GM19438 (cell line): Measurements from ENCODE around the gene ZNF444.
"Not testable (repeated sequence)": the region's sequence is repeated elsewhere in the genome, so short reads cannot be mapped to it uniquely, and the experiment has no call there.

Experiments used
- ATAC-seq: cut with Tn5 transposase; IDR thresholded peaks from one replicate; pipeline ENCODE4 v1.9.1; 2021; ENCODE audit warnings: low read depth; ENCODE audit not compliant: unreplicated experiment

Gene ZNF444

DNA sequence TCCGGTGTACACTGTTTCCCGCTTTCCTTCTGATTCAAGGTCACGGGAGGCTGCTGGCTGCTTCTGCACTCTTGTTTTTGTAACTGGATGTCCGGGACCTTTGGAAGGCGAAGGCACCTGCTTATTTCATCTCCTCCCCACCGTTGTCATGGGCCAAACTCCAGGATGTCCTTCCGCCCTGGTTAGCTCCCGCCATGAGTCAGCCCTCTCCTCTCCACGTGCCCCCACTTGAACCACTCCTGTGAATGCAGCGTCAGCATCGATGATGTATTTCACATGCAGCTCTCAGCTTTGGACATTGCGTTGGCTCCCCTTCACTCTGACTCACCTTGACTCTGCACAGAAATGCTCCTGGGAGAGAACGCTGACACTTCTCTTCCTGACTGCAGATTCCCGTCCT, 29.2 kb downstream of the ZNF444 start:
- no peak for ATAC-seq

DNA sequence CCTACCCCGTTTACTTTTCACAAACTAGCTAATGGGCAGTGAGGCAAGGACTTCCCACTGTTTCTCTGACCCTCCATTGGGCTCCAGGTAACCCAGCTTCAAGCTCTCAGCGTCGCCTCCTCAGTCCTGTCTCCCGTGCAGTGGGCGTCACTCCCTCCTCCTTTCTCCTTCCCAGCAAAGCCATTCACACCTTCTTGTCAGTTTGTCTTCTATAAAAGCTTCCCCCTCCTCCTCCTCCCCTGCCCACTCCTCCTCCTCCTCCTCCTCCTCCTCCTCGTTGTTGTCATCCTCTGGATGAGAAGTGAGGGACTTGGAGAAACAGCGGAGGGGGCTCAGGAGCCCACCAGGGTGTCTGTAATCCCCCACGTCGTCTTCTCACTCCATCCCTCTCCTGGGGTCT, 33.0 kb downstream of the ZNF444 start:
- no peak for ATAC-seq

DNA sequence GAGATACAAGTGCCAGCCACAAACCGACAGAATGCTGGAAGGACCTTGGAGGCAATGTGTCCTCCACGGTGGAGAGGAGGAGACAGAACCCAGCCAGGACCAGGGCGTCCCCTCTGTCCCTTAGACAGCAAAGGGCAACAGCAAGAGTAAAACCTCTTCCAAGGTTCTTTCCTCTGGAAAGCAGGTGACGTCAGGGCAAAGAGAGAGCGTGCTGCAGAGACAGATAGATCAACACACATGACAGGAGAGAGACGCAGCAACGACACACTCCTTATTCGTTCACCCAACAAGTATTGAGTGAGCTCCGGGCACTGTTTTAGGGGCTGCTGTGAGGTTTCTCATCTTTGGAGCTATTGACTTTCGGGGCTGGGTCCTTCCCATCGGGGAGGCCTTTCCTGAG, 33.5 kb downstream of the ZNF444 start:
- no peak for ATAC-seq

DNA sequence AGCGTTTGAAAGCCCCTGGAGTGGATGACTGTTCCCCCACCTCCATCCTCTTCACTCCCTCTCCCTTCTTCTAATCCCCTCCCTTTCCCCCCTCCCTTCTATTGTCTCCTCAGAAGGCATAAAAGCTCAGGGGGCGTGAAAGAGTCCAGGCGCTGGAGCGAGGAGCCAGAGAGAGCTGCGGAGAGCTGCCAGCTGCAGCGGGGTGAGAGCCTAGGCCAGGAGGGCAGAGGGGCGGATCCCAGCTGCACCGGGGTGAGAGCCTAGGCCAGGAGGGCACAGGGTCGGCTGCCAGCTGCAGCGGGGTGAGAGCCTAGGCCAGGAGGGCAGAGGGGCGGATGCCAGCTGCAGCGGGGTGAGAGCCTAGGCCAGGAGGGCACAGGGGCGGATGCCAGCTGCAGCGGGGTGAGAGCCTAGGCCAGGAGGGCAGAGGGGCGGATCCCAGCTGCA, 34.8 kb downstream of the ZNF444 start, which contains the start of gene GALP:
Gene GALP (plus strand): TSS at position 148 of the 447 bp plus-strand sequence. CDS start 1,101 bp downstream, outside the sequence.
- ATAC-seq = not testable (repeated sequence)

DNA sequence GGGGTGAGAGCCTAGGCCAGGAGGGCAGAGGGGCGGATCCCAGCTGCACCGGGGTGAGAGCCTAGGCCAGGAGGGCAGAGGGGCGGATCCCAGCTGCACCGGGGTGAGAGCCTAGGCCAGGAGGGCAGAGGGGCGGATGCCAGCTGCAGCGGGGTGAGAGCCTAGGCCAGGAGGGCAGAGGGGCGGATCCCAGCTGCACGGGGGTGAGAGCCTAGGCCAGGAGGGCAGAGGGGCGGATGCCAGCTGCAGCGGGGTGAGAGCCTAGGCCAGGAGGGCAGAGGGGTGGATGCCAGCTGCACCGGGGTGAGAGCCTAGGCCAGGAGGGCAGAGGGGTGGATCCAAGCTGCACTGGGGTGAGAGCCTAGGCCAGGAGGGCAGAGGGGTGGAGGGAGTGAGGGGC, 35.2 kb downstream of the ZNF444 start:
- ATAC-seq = not testable (repeated sequence)

DNA sequence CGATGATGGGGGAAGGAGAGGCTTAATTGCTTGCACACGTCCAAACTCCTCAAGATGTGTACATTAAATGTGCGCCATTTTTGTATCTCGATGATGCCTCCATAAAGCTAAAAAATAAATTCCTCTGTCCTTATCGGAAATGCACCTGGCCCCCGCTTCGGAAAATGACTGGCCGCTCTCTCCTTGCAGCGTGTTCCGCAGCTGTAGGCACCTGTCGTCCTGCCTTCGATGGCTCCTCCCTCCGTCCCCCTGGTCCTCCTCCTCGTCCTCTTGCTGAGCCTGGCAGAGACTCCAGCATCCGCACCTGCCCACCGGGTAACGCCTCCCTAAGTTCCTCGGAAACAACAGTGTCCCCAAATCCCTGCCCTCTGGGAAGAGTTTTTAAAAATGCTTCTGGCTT, 35.8 kb downstream of the ZNF444 start:
- ATAC-seq = no peak

DNA sequence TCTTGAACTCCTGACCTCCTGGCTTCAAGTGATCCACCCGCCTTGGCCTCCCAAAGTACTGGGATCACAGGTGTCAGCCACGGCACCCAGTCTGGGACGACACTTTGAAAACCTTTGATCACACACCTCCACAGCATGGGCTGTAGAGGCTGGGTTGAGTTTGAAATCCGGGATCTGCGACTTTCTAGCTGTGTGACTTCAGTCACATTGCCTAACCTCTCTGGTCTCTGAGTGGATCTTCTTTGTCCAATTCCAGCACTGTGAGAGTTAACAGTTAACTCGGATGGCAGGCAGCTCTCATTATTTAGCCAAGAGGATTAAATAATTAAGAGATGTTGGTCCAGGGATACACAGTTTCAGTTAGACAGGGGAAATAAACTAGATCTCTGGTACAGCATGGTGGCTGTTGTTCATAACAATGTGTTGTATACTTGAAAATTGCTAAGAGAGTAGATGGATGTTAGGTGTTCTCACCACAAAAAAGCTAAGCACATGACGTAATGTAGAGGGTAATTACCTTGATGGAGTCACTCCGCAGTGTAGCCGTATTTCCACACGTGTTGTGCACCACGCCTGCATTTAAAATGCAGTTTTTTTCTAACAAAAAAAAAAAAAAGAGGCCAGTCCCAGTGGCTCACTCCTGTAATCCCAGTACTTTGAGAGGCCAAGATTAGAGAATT, 36.6 kb downstream of the ZNF444 start:
- no peak for ATAC-seq

DNA sequence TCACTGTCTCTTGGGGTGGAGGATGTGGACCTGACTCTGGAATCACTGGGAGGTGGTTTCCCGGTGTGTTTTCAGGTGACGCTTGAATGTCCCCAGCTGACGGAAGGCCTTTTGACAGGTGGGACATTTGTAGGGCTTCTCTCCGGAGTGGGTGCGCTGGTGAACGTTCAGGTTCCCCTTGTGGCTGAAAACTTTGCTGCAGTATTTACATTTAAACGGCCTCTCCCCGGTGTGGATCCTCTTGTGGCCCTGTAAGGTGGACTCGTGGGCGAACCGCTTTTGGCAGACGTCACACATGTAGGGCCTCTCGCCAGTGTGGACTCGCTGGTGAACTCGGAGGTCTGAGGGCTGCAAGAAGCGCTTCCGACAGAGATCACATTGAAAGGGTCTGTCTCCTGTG, 48.7 kb downstream of the ZNF444 start:
- no peak for ATAC-seq

DNA sequence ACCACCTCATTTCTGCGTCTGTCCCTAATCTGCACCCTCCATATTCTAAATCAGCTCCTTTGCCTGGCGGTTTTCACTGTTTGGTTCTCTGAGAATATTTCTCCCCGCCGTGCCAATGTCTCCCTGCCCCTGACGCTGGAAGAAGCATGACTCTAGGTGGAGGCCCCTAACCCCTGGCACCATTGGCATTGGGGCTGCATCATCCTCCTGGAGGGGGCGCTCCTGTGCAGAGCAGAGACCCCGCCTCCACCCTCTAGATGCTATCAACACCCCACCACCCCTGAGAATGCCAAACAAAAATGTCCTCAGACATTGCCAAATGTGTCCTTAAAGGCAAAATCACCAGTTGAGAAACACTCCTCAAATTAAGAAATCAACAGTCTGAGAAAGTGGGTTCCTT, 50.0 kb downstream of the ZNF444 start:
- no peak for ATAC-seq

DNA sequence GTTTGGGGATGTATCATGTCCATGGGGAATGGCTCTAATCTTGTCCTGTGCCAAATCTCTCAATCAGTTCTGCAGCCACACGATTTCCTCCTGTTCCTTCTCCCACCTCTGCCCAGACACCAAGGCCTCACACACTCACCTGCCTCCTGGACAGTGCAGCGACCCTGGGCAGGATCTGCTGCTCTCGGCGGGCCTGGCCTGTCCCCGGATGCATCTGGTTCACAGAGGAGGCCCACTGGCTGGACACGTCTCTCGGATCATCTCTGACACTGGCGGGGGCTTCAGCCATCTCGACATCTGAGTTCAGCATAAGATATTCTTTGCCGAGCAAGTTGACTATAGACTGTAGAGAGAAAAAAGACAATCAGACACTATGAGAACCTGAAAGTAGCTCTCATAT, 50.6 kb downstream of the ZNF444 start:
- no peak for ATAC-seq

DNA sequence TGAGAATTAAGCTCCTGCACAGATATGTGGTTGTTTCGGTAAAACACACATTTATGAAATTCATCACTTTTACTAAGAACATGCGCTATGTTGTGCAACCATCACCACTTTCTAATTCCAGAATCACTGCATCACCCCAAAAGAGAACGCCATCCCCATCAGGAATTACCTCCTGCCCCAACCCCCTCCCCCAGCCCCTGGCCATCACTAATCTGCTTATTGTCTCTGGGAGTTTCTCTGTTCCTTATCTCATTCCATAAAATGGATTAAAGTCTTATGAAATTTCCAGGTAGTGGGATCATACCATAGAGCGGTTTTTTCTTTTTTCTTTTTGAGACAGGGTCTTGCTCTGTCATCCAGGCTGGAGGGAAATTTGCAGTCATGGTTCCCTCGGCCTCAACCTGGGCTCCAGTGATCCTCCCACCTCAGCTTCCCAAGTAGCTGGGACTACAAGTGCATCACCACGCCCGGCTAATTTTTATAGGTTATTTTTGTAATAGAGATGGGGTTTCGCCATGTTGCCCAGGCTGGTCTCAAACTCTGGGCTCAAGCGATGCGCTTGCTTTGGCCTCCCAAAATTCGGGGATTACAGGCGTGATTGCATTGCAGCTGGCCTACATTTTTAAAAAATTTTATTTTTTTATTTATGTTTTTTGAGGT, 53.0 kb downstream of the ZNF444 start:
- ATAC-seq = no peak

DNA sequence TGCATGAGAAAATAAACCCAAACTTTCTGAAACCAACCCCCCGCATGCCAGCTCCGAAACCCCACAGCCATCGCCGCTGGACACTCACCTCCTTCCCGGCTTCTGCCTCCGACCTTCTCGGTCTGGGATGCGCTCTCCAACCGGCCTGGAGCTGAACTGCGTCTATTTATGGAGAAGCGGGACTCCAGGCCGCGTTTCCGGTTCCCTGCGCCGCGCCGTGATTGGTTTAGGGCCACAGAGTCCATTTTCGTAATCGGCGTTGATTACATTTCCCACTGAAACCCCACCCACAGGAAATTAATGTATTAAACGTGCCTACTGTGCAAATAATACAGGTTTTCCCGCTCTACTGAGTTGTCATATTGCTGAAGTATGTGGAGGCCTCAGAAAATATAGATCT, 56.6 kb downstream of the ZNF444 start, which contains the start of gene ZSCAN5B:
Gene ZSCAN5B (minus strand): TSS at position 138 of the 400 bp plus-strand sequence. CDS start 4,731 bp downstream, outside the sequence.
- ATAC-seq = not testable (repeated sequence)

DNA sequence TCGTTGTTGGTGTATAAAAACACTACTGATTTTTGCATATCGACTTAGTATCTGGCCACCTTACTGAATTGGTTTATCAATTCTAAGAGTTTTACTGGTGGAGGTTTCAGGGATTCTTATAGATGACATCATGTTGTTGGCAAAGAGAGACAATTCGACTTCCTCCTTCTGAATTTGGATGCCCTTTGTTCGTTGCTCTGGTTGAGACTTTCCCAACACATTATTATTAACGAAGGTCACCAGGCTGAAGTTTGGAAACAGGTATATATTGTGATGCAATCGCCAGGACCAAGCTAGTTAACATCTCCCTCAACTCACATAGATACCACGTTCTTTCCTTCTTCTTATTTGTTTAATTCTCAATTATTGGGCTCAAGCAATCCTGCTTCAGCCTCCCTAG, 58.6 kb downstream of the ZNF444 start:
- ATAC-seq = no peak

DNA sequence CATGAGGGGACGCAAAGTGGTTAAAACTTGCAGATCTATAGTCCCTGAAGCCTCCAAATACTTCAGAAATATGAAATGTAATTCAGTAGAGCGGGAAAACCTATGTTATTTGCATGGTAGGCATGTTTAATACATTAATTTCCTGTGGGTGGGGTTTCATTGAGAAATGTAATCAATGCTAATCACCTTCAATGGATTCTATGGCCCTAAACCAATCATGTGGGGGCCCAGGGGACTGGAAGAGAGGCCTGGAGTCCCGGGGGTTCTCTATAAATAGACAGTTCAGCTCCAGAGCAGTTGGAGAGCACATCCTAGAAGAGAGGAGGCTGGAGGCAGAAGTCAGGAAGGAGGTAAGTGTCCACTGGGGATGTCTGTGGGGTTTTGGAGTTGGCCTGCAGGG, 60.9 kb downstream of the ZNF444 start, which contains the start of gene ZSCAN5C:
Gene ZSCAN5C (plus strand): TSS at position 301 of the 400 bp plus-strand sequence. CDS start 3,641 bp downstream, outside the sequence.
- no peak for ATAC-seq

DNA sequence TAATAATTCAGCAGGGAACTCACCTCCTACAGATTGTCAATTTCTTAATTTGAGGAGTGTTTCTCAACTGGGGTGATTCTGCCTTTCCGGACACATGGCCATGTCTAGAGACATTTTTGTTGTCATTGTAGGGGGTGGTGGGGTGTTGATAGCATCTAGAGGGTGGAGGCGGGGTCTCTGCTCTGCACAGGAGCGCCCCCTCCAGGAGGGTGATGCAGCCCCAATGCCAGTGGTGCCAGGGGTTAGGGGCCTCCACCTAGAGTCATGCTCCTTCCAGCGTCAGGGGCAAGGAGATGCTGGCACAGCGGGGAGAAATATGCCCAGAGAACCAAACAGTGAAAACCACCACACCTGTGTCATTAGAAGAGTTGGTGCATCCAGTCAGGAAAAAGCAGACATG, 66.5 kb downstream of the ZNF444 start:
- not testable (repeated sequence) for ATAC-seq

DNA sequence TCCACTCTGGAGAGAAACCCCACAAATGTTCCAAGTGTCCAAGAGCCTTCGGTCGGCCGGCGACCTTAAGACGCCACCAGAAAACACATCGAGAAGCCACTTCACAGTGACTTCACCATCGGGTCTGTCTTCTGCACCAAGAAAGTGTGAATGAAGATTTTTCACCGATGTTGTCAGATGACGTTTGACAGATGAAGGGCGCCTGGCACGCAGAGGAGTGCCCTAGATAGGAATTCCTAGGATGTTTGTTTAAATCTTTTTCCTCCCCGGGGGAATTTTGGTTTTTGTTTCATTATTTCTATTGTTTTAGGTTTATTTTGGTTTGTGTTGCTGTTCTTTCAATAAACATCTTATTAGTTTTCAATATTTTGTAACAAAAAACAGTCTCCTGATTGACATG, 68.0 kb downstream of the ZNF444 start:
- no peak for ATAC-seq

DNA sequence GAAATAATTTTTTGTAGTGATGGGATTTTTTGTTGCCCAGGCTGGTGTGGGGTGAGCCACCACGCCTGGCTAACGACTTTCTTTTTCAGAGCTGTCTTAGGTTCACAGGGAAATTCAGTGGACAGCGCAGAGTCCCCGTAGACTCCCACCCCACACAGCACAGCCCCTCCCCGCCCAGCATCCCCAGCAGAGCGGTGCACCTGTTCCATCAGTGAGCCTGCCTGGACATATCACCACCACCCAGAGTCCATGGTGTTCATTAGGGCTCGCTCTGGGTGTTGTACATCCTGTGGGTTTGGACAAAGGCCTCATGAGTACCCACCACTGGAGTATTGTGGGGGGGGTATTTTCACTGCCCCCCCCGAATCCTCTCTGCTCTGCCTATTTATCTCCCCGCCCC, 68.9 kb downstream of the ZNF444 start:
- ATAC-seq = not testable (repeated sequence)
